Endothelial cell of umbilical vein (primary cell): ENCODE data around the gene LYPLAL1. TPM values are rescaled to one million over a fixed set of nuclear protein-coding genes. Genes with fewer than 3 reads are reported as not detected.

Experiments used
- BruUV-seq: library from RNA; stranded (reverse); fragments of 400-500 nt; replicated peaks from 2 replicates; lab custom pipeline; 2021; lab: Mats Ljungman, UMichigan
- CTCF ChIA-PET: fragments of 300-600, 350-600 bp; sonication (Branson Sonifier 250); formaldehyde crosslinking; loops from one replicate; lab custom pipeline; 2021; ENCODE audit warnings: antibody characterized with exemption, inconsistent platforms; lab: Charles Lee
- POLR2A ChIA-PET: fragments of 300-600, 350-600 bp; sonication (Branson Sonifier 250); formaldehyde crosslinking; loops from one replicate; lab custom pipeline; 2021; ENCODE audit warnings: antibody characterized with exemption, inconsistent platforms; lab: Charles Lee
- DNase-seq: peaks from one replicate; pipeline ENCODE4 v3.0.0-alpha.2; 2011; ENCODE audit warnings: low read depth, low spot score
- FAIRE-seq: peaks from 2 replicates; lab custom pipeline; 2011; peaks lifted over from hg19 to GRCh38; lab: Jason Lieb, UNC
- H2AFZ ChIP-seq: 2 replicates; pipeline ENCODE4 v1.6.0; 2012; ENCODE audit warnings: low read depth, low read length, control low read depth, inconsistent platforms
- H3K27ac ChIP-seq: 2 replicates; pipeline ENCODE4 v1.5.1; 2011; ENCODE audit warnings: low read depth, mild to moderate bottlenecking, control low read depth, low read length, moderate library complexity; ENCODE audit not compliant: insufficient read depth
- H3K27me3 ChIP-seq, 2 experiments: 2 replicates each; pipeline versions ENCODE4 v1.6.0 to v1.6.1; 2011; ENCODE audit warnings: low read length in 2 of 2, mixed read lengths in 1 of 2; ENCODE audit not compliant: control insufficient read depth in 2 of 2, insufficient read depth in 2 of 2
- H3K36me3 ChIP-seq, 2 experiments: 2 replicates in 1 of 2; 3 replicates in 1 of 2; pipeline ENCODE4 v1.5.1; 2011; ENCODE audit warnings: low read length in 2 of 2, mild to moderate bottlenecking in 1 of 2, moderate library complexity in 1 of 2; ENCODE audit not compliant: control insufficient read depth in 2 of 2, insufficient read depth in 2 of 2; ENCODE audit errors: extremely low read depth in 1 of 2
- H3K4me1 ChIP-seq: 3 replicates; pipeline ENCODE4 v1.5.1; 2011; ENCODE audit warnings: mild to moderate bottlenecking, low read length; ENCODE audit not compliant: control insufficient read depth, insufficient read depth; ENCODE audit errors: extremely low read depth
- H3K4me2 ChIP-seq: 2 replicates; pipeline ENCODE4 v1.6.1; 2011; ENCODE audit warnings: low read length, control low read depth, mixed read lengths; ENCODE audit not compliant: insufficient read depth
- H3K4me3 ChIP-seq, 3 experiments: fragments of 200-600 bp in 1 of 3; sonication (generic), shearing (Covaris generic) in 1 of 3; replicated peaks in 1 of 3; 2 replicates each; pipeline ENCODE4 v1.5.1; 2011 to 2016; ENCODE audit warnings: control low read depth in 3 of 3, low read length in 3 of 3, mild to moderate bottlenecking in 2 of 3, inconsistent platforms in 1 of 3, low read depth in 1 of 3, moderate library complexity in 1 of 3; ENCODE audit not compliant: insufficient read depth in 1 of 3
- H3K79me2 ChIP-seq: 2 replicates; pipeline ENCODE4 v1.6.0; 2012; ENCODE audit warnings: low read length, inconsistent platforms; ENCODE audit not compliant: control insufficient read depth, insufficient read depth
- H3K9ac ChIP-seq: replicated peaks from 2 replicates; pipeline ENCODE3; 2011; ENCODE audit warnings: low read length, control low read depth; ENCODE audit not compliant: insufficient read depth; ENCODE audit errors: extremely low read depth
- H3K9me1 ChIP-seq: replicated peaks from 3 replicates; pipeline ENCODE4 v1.6.0; 2011; ENCODE audit warnings: mild to moderate bottlenecking, low read length; ENCODE audit not compliant: control insufficient read depth, insufficient read depth; ENCODE audit errors: extremely low read depth
- H3K9me3 ChIP-seq: replicated peaks from 2 replicates; pipeline ENCODE4 v1.5.1; 2012; ENCODE audit warnings: low read length, inconsistent platforms; ENCODE audit not compliant: control insufficient read depth, insufficient read depth
- H4K20me1 ChIP-seq: replicated peaks from 2 replicates; pipeline ENCODE3; 2011; ENCODE audit warnings: mild to moderate bottlenecking, low read length; ENCODE audit not compliant: control insufficient read depth, insufficient read depth; ENCODE audit errors: extremely low read depth
- CTCF ChIP-seq, 2 donors: IDR thresholded peaks; 1 replicate in 1 of 2; 2 replicates in 1 of 2; pipeline ENCODE4 v1.5.1; 2011; ENCODE audit warnings: low read length in 2 of 2, mild to moderate bottlenecking in 2 of 2, moderate library complexity in 2 of 2, control low read depth in 1 of 2, inconsistent platforms in 1 of 2, low read depth in 1 of 2; ENCODE audit not compliant: insufficient read depth in 1 of 2; ENCODE audit errors: extremely low read depth in 1 of 2
- EZH2 ChIP-seq: IDR thresholded peaks from 2 replicates; pipeline ENCODE4 v1.6.1; 2012; ENCODE audit warnings: borderline replicate concordance, low read depth, mild to moderate bottlenecking, moderate library complexity, low read length, inconsistent platforms; ENCODE audit not compliant: severe bottlenecking
- FOS ChIP-seq: IDR thresholded peaks from 2 replicates; pipeline ENCODE4 v1.6.1; 2011; ENCODE audit warnings: mild to moderate bottlenecking, low read length, moderate library complexity, borderline replicate concordance; ENCODE audit not compliant: insufficient read depth
- GATA2 ChIP-seq: IDR thresholded peaks from 2 replicates; pipeline ENCODE4 v1.7.0; 2011; ENCODE audit warnings: low read depth, mild to moderate bottlenecking, moderate library complexity, mixed read lengths, low read length; ENCODE audit not compliant: insufficient read length, insufficient read depth
- JUN ChIP-seq: IDR thresholded peaks from 2 replicates; pipeline ENCODE4 v1.6.1; 2011; ENCODE audit warnings: borderline replicate concordance, low read depth; ENCODE audit not compliant: insufficient read length, insufficient read depth
- MAX ChIP-seq: IDR thresholded peaks from 2 replicates; pipeline ENCODE4 v1.6.1; 2011; ENCODE audit not compliant: insufficient read depth, insufficient read length
- MYC ChIP-seq: IDR thresholded peaks from one replicate; pipeline ENCODE4 v1.6.1; 2011; ENCODE audit warnings: mild to moderate bottlenecking, low read depth, low read length
- POLR2A ChIP-seq: IDR thresholded peaks from 2 replicates; pipeline ENCODE4 v1.6.1; 2012; ENCODE audit warnings: low read depth, mild to moderate bottlenecking, control low read depth, low read length
- POLR2AphosphoS5 ChIP-seq: IDR thresholded peaks from 2 replicates; pipeline ENCODE4 v1.6.1; 2012; ENCODE audit warnings: low read depth, mild to moderate bottlenecking, control low read depth, low read length, moderate library complexity; ENCODE audit not compliant: insufficient read depth
- dilution Hi-C: fragments of 300-500 bp; cut with MboI; formaldehyde crosslinking; loops from one replicate; pipeline ENCODE4 v1.15.0; 2019; ENCODE audit warnings: low sequenced_read_pairs; ENCODE audit not compliant: extremely low pct_ligation_motif_present
- intact Hi-C: fragments of 100-400 bp; cut with micrococcal nuclease; formaldehyde crosslinking; loops from one replicate; pipeline ENCODE4 v1.10.0; 2022
- polyA plus RNA-seq, 4 experiments: library from polyadenylated mRNA; depleted of rRNA in 3 of 4; stranded (reverse) in 3 of 4; unstranded in 1 of 4; fragments of >200 nt; gene quantifications; 2 replicates each; pipeline versions ENCODE4 v1.2.1 to v1.2.3, GENCODE V29; 2011 to 2012; ENCODE audit warnings: missing spikeins in 1 of 4
- total RNA-seq: library from RNA; stranded (reverse); gene quantifications from 2 replicates; pipeline ENCODE4 v1.2.3, GENCODE V29; 2021

The LYPLAL1 gene
- total and polyA plus RNA-seq, 2 donors (not counting 3 experiments of a cell fraction or from before 2014, with no cell fraction given) = 7.4 to 25.4 TPM

GRCh38 chr1:219232890-219233289, 59.2 kb downstream of the LYPLAL1 start:
- intact Hi-C loops (no loop called here), dilution Hi-C loops (no loop called here)
- H3K9ac ChIP-seq = no peak overlapping the region
- H3K4me1 ChIP-seq = no peaks in the 10 kb centered on the region
- no peaks in the 10 kb centered on the region for H4K20me1 ChIP-seq
- no peak for FAIRE-seq
- ChIA-PET POLR2A (no interaction called here), CTCF (no interaction called here)
- H3K4me3 ChIP-seq = no peak overlapping the region
- no peaks in the 10 kb centered on the region for H3K79me2 ChIP-seq
- H3K4me2 ChIP-seq = no peak overlapping the region
- no TSS peak for BruUV-seq
- H3K9me1 ChIP-seq = no peaks in the 10 kb centered on the region
- no peak overlapping the region for H2AFZ ChIP-seq
- TF ChIP-seq MYC = no peak
- no peak for TF ChIP-seq EZH2
- TF ChIP-seq GATA2 = no peak
- TF ChIP-seq POLR2AphosphoS5 = no peak
- no peak for TF ChIP-seq MAX
- TF ChIP-seq JUN = no peak
- TF ChIP-seq POLR2A = no peak
- TF ChIP-seq FOS = no peak
- H3K27ac ChIP-seq = no peak overlapping the region
- no peaks in the 10 kb centered on the region for H3K36me3 ChIP-seq
- no peak for DNase-seq
- no peaks in the 10 kb centered on the region for H3K9me3 ChIP-seq
- H3K27me3 ChIP-seq = no peaks in the 10 kb centered on the region

- Histone ChIP-seq H3K4me3 (no peak overlapping the region), H3K9me1 (no peaks in the 10 kb centered on the region), H3K9ac (no peak overlapping the region), H3K27me3 (no peaks in the 10 kb centered on the region), H2AFZ (no peak overlapping the region), H3K4me2 (no peak overlapping the region), H3K27ac (no peak overlapping the region), H3K4me1 (no peaks in the 10 kb centered on the region), H3K36me3 (no peaks in the 10 kb centered on the region), H3K79me2 (no peaks in the 10 kb centered on the region), H3K9me3 (no peaks in the 10 kb centered on the region), H4K20me1 (no peaks in the 10 kb centered on the region)
- POLR2A ChIA-PET = no interaction called here
- dilution Hi-C loops = no loop called here
- BruUV-seq = no TSS peak
- CTCF ChIA-PET = interaction anchor here (1.0 to 1.6 kb wide), 2 partner anchors 11 to 12 kb away, joined by 3 read pairs; no protein-coding TSS in a partner anchor
- no peak for TF ChIP-seq POLR2A
- TF ChIP-seq CTCF (IDR thresholded peaks at IDR 0.05; ENCODE audit: extremely low read depth in 1 of 2, insufficient read depth in 1 of 2, low read depth in 1 of 2, low read length in 2 of 2) = no peak
- no peak for TF ChIP-seq JUN
- TF ChIP-seq GATA2 = no peak
- no peak for TF ChIP-seq MYC
- no peak for TF ChIP-seq EZH2
- no peak for TF ChIP-seq POLR2AphosphoS5
- no peak for TF ChIP-seq MAX
- no peak for TF ChIP-seq FOS
- DNase-seq (no peak), FAIRE-seq (no peak)
- intact Hi-C loops = no loop called here
Measured at GRCh38 chr1:219235903-219236481, 62.3 kb downstream of the LYPLAL1 start.
